Hindlimb muscle (tissue), 1 donor: Measurements from ENCODE around the gene ENOX1. TPM values are rescaled to one million over a fixed set of nuclear protein-coding genes. Genes with fewer than 3 reads are reported as not detected.

Experiments used
- DNase-seq: peaks from one replicate; pipeline ENCODE4 v3.0.0-alpha.2; 2013
- polyA plus RNA-seq: library from polyadenylated mRNA; unstranded; fragments of 120-200 nt; gene quantifications from one replicate; pipeline ENCODE4 v1.2.1, GENCODE V29; 2013; ENCODE audit not compliant: insufficient read length

The ENOX1 gene
- polyA plus RNA-seq, 1 donor = 8.4 TPM

- DNase-seq = no peak
Measured at GRCh38 chr13:43596006-43596405, 190.8 kb downstream of the ENOX1 start.

- no peak for DNase-seq
Measured at GRCh38 chr13:43587376-43587775, 199.4 kb downstream of the ENOX1 start.

GRCh38 chr13:43584751-43585150 is 202.0 kb downstream of the ENOX1 start:
- no peak for DNase-seq

GRCh38 chr13:43583321-43583720 is 203.5 kb downstream of the ENOX1 start:
- no peak for DNase-seq

- no peak for DNase-seq
Measured at GRCh38 chr13:43580280-43580679, 206.5 kb downstream of the ENOX1 start.

GRCh38 chr13:43579321-43579720 is 207.5 kb downstream of the ENOX1 start:
- no peak for DNase-seq

GRCh38 chr13:43574605-43575004 is 212.2 kb downstream of the ENOX1 start:
- DNase-seq = no peak

GRCh38 chr13:43573802-43574514 is 212.8 kb downstream of the ENOX1 start:
- no peak for DNase-seq

- DNase-seq = no peak
Measured at GRCh38 chr13:43573361-43573740, 213.4 kb downstream of the ENOX1 start.

- no peak for DNase-seq
Measured at GRCh38 chr13:43572656-43573360, 214.0 kb downstream of the ENOX1 start.

GRCh38 chr13:43569658-43570057 is 217.1 kb downstream of the ENOX1 start:
- no peak for DNase-seq

GRCh38 chr13:43567608-43568007 is 219.2 kb downstream of the ENOX1 start:
- DNase-seq = no peak

GRCh38 chr13:43564952-43565351 is 221.8 kb downstream of the ENOX1 start:
- no peak for DNase-seq

GRCh38 chr13:43561081-43561480 is 225.7 kb downstream of the ENOX1 start:
- DNase-seq = no peak

GRCh38 chr13:43558939-43559338 is 227.8 kb downstream of the ENOX1 start:
- peak; percentile 62 for DNase-seq

- DNase-seq = no peak
Measured at GRCh38 chr13:43558326-43558725, 228.4 kb downstream of the ENOX1 start.

- no peak for DNase-seq
Measured at GRCh38 chr13:43555667-43556066, 231.1 kb downstream of the ENOX1 start.

- DNase-seq = no peak
Measured at GRCh38 chr13:43551897-43552456, 234.8 kb downstream of the ENOX1 start.

- DNase-seq = no peak
Measured at GRCh38 chr13:43546816-43547215, 240.0 kb downstream of the ENOX1 start.

- no peak for DNase-seq
Measured at GRCh38 chr13:43546251-43546650, 240.5 kb downstream of the ENOX1 start.

GRCh38 chr13:43545317-43545874 is 241.4 kb downstream of the ENOX1 start:
- no peak for DNase-seq

- DNase-seq = no peak
Measured at GRCh38 chr13:43544631-43545030, 242.1 kb downstream of the ENOX1 start.

- no peak for DNase-seq
Measured at GRCh38 chr13:43544011-43544410, 242.8 kb downstream of the ENOX1 start.

GRCh38 chr13:43543331-43543730 is 243.4 kb downstream of the ENOX1 start:
- DNase-seq = no peak
